Stimulated activated CD4-positive, alpha-beta T cell treated with anti-CD3 and anti-CD28 coated beads, Interleukin-4, amount 100 ng/mL, for 48 hours (primary cell): ENCODE data around the gene ZFR2.
"Not testable (repeated sequence)": the region's sequence is repeated elsewhere in the genome, so short reads cannot be mapped to it uniquely, and the experiment has no call there.

Source experiments
- DNase-seq, 2 donors: peaks; one replicate each; pipeline ENCODE4 v3.0.0-alpha.2; 2020; ENCODE audit warnings: low read depth in 2 of 2

Gene ZFR2

DNA sequence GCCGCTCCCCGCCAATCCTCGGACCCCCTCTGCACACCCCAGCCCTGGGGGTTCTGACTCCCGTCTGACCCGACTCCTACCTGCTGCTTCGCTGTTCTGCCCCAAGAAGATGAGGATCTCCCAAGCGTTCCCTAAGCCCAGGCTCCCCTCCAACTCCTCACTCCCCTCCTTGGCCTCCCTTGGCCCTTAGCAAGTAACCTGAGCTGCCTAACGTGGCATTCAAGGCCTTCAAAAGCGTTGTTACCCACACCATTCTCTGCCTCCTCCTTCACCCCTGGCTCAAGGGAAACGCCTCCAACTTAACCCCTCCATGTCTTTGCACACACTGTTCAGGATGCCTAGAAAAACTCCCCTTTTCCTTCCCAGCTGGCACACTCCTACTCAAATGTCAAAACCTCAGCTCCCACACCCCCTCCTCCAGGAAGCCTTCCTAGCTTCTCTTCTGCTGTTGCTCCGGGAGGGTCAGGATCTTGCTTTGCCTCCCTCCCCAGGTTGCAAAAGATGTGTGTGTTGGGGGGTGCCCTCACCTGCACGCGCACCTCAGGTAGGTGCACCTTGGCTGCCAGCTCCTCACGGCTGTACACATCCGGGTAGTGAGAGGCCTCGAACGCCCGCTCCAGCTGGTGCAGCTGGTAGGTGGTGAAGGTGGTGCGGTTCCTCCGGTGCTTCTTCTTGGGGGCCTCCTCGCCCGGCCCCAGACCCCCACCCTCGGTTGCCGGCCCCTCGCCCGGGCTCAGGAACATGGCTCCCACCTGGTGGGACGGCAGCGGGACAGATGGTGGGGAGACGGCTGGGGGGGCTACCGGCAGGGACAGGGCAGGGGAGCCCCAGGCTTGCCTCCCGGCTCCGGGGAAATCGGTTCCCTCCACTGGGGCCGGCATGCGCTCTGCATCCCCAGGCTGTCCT is 97.6 kb downstream of the ZFR2 start:
- no peak for DNase-seq

DNA sequence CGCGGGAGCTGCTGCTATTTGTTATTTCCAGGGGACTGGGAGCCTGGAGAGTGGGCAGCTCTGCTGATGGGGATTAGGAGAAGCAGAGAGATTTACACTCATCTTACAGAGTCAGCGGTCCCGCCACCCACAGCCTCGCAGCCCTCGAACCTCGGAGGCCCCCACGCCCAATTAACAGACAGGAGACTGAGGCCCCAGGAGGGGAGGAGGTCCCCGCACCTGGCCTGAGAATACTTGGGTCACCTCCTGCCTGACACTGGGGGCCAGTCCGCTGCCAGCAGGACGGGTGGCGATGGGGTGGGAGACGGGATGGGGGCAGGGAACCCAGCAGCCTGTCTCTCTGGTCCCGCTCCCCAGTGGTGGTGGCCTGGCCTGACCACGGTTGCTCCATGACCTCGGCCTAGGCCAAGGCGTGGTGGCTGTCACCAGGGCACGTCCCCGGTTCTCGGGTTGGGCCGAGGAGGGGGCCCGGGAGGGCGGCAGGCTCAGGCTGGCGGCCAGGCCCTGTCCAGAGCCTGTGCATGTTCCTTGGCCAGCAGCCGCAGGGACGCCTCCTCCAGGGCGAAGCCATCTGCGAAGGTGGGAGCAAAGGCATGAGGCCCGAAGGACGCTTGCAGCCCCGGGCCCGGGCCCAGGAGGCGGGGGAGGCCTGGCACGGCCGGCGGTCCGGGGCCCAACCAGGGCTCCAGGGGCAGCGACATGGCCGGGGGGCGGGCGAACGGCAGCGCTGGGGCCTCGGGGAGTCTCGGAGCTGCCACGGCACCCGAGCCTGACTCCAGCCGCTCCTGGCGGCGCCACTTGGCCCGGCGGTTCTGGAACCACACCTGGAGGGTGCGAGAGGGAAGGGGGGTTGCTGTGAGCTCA is 98.5 kb downstream of the ZFR2 start:
- no peak for DNase-seq

DNA sequence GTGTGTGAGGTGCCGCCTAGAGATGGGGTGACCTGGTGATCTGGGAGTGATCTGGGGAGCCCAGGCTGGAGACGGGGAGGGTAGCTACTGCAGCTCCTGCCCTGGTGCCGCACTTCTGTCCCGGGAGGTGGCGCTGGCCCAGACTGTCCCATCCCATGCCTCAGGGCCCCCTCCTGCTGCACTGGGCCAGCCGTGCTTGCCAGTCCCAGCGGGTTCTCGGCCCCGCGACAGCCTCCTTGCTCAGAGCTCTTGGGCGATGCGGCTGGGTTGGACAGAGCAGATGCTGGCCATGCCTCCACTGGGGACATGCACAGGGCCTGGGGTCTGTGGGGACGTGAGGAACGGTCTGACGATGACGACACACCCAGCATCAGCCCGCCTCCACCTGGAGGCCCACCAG is 99.3 kb downstream of the ZFR2 start:
- no peak for DNase-seq

DNA sequence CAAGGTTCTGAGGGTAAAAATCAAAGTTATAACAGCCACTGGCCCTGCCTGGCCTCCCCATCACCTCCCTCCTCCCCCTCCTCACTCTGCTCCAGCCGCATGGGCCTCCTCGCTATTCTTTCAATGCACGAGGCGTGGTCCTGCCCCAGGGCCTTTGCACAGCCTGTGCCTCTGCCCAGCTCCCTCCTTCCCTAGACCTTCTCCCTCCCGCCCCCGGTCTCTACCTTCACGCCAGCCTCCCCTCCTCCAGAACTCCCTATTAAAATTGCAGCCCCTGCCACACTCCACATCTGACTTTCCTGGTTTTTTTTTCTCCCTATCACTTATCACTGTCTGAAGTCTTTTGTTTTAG is 100.1 kb downstream of the ZFR2 start:
- DNase-seq: no peak

DNA sequence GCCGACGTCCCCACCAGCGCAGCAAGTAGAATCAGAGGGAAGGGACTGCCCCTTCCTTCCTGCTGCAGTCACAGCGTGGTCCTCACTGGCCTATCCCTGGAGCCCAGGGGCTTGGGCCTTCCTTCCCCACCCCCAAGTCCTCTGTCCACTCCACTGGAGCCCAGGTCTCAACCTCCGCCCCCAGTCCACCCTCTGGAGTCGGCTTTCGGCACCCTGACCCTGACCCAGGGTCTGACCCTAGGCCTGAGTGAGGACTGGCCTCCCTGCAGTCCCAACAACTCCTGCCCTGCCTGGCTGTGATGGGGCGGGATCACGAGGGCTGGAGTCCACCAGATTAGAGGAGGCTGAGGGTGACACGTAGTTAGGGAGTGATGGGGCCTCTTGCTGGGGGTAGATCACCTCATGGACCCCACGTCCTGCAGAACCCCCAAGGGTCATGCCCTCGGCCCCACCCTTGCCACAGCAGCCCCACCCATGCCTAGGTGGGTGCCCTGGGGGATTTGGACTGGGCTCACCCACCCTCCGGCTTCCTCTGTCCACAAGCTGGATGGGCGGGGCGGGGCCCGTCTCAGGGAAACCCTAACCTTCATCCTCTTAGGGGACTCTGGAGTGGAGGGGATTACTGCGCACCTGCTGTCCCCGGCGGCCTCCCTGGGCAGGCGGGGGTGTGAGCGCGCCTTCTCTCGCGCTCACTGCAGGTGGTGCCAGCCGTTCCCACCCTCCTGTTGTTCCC is 100.7 kb downstream of the ZFR2 start:
- no peak for DNase-seq

DNA sequence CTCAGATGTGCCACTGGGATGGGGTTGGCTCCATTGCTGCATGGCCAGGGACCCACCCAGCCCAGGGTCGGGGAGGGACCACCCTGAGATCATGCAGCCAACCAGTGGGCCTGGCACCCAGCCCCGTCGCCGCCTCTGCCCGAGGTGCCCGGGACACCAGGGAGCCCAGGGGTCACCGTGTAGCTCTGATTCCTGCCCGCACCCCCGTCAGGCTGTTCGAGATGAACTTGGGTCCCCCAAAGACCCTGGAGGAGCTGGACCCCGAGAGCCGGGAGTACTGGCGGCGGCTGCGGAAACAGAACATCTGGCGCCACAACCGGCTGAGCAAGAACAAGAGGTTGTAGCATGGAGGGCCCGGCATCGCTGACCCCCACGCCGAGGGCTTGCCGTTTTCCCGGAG is 101.8 kb downstream of the ZFR2 start:
- DNase-seq: no peak

DNA sequence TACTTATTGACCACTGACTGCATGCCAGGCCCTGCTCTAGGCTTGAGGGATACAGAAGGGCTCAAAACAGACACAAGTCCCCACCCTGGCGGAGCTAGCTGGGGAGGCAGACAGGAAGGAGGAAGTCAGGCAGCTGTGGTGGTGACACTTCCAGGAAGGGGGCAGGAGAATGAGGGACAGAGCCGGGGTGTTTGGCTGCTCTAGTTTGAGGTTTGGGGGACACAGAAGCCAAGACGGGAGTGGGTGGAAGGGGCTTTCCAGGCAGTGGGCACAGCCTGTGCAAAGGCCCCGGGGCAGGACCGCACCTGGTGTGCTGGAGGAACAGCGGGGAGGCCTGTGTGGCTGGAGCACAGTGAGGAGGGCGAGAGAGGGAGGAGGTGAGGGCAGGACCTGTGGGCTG is 102.3 kb downstream of the ZFR2 start:
- no peak for DNase-seq

DNA sequence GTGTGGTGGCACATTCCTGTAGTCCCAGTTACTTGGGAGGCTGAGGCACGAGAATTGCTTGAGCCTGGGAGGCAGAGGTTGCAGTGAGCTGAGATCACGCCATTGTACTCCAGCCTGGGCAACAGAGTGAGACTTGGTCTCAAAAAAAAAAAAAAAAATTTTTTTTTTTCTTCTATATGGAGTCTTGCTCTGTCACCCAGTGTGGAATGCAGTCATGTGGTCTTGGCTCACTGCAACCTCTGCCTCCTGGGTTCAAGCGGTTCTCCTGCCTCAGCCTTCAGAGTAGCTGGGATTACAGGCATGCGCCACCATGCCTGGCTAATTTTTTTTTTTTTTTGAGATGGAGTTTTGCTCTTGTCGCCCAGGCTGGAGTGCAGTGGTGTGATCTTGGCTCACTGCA is 103.1 kb downstream of the ZFR2 start:
- DNase-seq: not testable (repeated sequence)

DNA sequence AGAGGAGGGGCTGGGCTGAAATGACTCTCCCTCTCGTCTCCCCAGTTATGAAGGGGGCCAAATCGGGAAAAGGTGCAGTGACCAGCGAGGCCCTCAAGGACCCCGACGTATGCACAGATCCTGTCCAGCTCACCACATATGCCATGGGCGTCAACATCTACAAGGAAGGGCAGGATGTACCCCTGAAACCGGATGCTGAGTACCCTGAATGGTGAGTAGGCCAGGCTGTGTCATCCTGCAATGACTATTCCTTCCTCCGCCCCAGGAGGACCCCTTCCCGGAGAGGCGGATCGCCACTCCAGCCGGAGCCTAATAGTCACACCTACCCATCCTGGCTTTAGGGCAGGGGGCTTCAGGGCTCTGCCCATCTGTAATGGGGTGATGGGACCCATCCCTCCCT is 103.7 kb downstream of the ZFR2 start:
- DNase-seq: no peak

DNA sequence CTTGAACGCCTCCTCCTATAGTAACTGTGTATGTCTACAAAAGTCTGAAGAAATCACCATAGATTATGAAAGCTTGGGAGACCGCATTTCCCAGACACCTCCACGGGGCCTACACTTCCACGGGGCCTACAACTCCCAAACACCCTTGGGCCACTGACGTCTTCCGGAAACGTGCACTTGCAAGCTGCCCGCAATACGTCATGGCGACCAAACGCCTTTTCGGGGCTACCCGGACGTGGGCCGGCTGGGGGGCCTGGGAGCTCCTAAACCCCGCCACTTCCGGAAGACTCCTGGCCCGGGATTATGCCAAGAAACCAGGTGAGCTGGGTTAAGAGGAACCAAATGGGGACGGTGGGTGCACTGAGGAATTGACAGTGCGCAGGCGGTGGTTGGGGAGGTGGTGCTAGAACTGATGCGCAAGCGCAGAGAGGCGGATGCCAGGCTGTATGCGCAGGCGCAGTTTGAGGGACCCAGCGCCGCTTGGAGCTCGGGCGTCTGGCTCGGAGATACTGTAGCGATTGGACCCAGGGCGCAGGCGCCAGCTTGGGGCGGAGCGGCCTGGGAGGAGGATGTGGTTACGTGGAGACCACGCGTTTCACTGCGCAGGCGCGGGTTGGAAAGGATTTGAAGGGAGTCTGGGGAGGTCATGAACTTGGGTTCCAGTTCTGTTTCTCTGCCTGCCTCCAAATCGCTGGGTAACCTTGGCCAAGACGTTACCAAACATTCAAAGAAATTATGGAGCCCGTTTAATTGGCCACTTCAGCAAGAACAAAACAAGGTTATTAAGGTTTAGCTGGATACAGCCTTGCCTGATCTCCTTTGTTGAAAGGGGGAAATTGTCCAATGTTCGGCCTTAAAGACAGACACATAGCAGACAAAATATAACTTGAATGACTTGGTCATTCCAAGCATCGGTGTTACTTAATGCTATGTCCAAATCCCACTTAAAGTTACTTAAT is 106.1 kb downstream of the ZFR2 start, which contains the start of gene MRPL54:
Gene MRPL54 (plus strand): TSS at position 182 of the 959 bp plus-strand sequence. CDS start 19 bp downstream, at position 201.
- peak; percentile 98 for DNase-seq

DNA sequence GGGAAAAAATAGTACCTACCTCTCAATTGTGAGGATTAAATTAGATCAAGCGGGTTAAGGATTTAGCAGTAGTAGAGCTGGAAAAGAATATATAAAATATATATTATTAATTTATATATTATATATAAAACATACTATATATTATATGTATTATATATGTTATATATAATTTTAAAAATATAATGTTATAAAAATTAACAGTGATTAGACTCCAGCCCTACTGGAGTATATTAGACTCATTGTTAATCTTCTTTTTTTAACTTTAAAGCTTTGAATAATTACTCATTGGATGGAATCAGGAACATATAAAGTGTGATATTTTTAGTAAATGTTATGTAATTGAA is 106.7 kb downstream of the ZFR2 start:
- DNase-seq: no peak

DNA sequence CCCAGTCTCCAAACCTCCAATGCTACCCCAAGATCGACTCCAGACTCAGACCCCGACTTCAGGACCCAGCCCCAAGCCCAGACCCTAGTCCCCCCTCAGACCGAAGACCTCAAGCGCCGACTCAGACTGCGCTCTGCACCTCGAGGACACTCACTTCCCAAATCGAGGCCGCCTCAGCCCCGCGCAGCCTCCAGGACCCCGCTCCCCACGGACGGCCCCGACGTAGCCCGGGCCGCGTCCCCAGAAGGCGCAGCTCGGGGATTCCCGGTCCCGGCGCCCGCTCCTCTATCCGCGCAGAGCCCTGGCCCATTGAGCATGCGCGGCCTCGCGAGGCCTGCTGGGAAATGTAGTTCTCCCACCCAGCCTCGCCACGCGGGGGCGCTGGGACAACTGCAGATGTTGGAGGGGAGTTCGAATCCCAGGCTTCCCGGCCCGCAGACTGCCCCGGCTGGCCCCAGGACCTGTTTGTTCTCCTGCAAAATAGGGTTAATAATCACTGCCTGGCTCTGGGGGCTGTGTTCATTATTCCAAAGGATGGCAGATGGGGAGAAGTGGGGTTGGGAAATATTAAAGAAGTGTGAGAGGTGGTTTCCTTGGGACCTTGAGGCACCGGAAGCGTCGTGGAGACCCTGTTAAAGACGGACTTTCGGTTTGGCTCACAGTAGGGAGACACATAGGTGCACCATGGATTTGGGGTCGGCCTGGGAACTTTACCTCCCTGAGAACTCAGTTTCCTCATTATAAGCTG is 107.3 kb downstream of the ZFR2 start, which contains the start of gene APBA3:
Gene APBA3 (minus strand): TSS at position 311 of the 748 bp plus-strand sequence. CDS start 1,428 bp downstream, outside the sequence.
- peak; percentile 96 to 97 for DNase-seq

DNA sequence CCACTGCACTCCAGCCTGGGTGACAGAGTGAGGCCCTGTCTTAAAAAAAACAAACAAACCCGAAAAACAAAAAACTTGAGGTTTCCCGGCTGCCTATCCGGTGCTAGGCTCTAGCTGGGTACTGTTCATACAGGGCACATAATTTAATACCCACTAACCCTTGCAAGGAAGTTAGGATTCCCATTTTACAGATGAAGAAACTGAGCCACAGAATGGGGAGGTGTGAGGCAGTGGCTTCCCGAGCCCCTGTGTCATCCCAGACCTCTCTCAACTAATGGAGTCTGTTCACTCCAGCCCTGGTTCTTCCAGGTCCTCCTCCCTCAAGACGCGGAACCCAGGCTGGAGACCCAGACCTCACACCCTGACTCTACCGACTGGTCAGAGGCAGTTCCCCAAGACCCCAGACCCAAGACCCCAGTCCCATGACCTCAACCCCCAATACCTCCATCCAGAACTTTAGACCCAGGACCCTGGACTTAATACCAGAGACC is 107.9 kb downstream of the ZFR2 start:
- DNase-seq: no peak

DNA sequence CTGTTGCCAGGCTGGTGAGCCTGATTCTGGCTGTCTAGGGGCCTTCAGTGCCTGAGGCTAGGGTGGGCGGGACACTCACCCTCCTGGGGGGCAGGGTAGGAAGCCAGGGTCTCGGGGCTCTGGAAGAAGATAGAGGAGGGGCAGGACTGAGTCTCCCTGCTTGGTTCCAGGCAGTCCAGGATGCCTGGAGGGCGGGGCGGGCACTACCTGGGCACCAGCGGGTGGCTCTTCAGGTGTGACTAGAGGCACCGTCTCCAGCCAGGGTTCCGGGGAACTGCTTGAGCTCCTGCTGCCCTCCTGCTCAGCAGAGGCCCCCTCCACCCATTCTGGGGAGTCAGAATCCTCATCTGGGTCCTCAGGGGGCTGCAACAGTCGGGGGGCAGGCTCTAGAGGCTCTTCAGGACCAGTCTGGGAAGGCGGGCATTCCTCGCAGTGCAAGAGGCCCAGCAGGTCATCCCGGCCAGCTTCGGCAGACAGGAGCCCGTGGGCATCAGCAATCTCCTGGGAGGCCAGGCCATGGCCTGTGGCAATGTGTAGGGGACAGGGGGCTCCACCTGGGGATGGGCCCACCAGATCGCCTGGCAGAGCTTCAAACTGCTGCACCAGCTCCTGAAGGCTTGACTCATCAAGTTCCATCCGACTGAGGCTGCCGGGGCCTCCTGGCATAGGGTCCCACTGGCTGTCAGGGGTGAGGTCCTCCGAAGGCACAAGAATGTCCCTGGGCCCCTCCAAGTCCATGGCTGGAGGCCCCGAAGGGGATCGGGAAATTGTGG is 109.2 kb downstream of the ZFR2 start:
- no peak for DNase-seq

DNA sequence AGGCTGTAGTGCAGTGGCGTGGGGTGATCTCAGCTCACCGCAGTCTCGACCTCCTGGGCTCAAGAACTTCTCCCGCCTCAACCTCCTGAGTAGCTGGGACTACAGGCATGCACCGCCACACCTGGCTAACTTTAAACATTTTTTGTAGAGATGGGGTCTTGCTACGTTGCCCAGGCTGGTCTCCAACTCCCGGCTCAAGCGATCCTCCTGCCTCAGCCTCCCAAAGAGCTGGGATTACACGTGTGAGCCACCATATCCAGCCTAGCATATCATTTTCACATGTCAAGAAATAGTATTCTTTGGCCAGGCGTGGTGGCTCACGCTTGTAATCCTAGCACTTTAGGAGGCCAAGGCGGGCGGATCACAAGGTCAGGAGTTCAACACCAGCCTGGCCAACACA is 110.5 kb downstream of the ZFR2 start:
- not testable (repeated sequence) for DNase-seq

DNA sequence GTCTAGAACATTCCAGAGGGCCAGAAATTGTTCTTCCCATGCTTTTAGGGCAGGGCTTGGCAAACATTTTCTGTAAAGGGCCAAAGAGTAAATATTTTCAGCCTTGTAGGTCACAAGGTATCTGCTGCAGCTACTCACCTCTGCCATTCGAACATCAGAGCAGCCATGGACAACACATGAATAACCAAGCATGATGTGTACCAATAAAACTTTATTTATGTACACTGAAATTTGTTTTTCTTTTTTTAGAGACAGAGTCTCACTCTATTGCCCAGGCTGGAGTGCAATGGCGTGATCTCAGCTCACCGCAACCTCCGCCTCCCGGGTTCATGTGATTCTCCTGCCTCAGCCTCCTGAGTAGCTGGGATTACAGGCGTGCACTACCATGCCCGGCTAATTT is 111.1 kb downstream of the ZFR2 start:
- not testable (repeated sequence) for DNase-seq
